Keratinocyte (primary cell): Measurements from ENCODE around the gene CA9. TPM values are rescaled to one million over a fixed set of nuclear protein-coding genes. Genes with fewer than 3 reads are reported as not detected.

Experiments
- DNase-seq: peaks from one replicate; pipeline ENCODE4 v3.0.0-alpha.2; 2011; ENCODE audit warnings: low read depth, missing footprints, low spot score
- FAIRE-seq: peaks from 2 replicates; lab custom pipeline; 2011; peaks lifted over from hg19 to GRCh38; lab: Jason Lieb, UNC
- H2AFZ ChIP-seq: 2 replicates; pipeline ENCODE4 v1.6.0; 2012; ENCODE audit warnings: low read length, control low read depth, inconsistent platforms; ENCODE audit not compliant: control insufficient read depth
- H3K27ac ChIP-seq: 2 replicates; pipeline ENCODE4 v1.5.1; 2011; ENCODE audit warnings: low read length; ENCODE audit not compliant: control insufficient read depth, insufficient read depth
- H3K27me3 ChIP-seq: 3 replicates; pipeline ENCODE4 v1.6.0; 2011; ENCODE audit warnings: low read length; ENCODE audit not compliant: control insufficient read depth, insufficient read depth; ENCODE audit errors: extremely low read depth
- H3K36me3 ChIP-seq, 2 experiments: 2 replicates in 1 of 2; 3 replicates in 1 of 2; pipeline ENCODE4 v1.5.1; 2011; ENCODE audit warnings: low read length in 2 of 2, mild to moderate bottlenecking in 1 of 2; ENCODE audit not compliant: control insufficient read depth in 2 of 2, insufficient read depth in 2 of 2; ENCODE audit errors: extremely low read depth in 1 of 2
- H3K4me1 ChIP-seq: 3 replicates; pipeline ENCODE4 v1.5.1; 2011; ENCODE audit warnings: low read length; ENCODE audit not compliant: control insufficient read depth, insufficient read depth; ENCODE audit errors: extremely low read depth
- H3K4me2 ChIP-seq: 3 replicates; pipeline ENCODE4 v1.6.0; 2011; ENCODE audit warnings: low read depth, low read length; ENCODE audit not compliant: control insufficient read depth, insufficient read depth; ENCODE audit errors: extremely low read depth
- H3K4me3 ChIP-seq, 3 experiments: fragments of 200-600 bp in 1 of 3; sonication (generic) in 1 of 3; 2 replicates in 2 of 3; 3 replicates in 1 of 3; pipeline ENCODE4 v1.5.1; 2011 to 2016; ENCODE audit warnings: low read length in 3 of 3, mild to moderate bottlenecking in 3 of 3, control low read depth in 2 of 3, inconsistent platforms in 1 of 3, low read depth in 1 of 3, mixed read lengths in 1 of 3, mixed run types in 1 of 3, moderate library complexity in 1 of 3; ENCODE audit not compliant: control insufficient read depth in 2 of 3, insufficient read depth in 2 of 3; ENCODE audit errors: extremely low read depth in 1 of 3
- H3K79me2 ChIP-seq: 2 replicates; pipeline ENCODE4 v1.6.0; 2012; ENCODE audit warnings: low read length; ENCODE audit not compliant: control insufficient read depth, insufficient read depth
- H3K9ac ChIP-seq: 3 replicates; pipeline ENCODE4 v1.6.0; 2011; ENCODE audit warnings: low read length; ENCODE audit not compliant: control insufficient read depth, insufficient read depth; ENCODE audit errors: extremely low read depth
- H3K9me1 ChIP-seq: 3 replicates; pipeline ENCODE4 v1.6.0; 2011; ENCODE audit warnings: low read length; ENCODE audit not compliant: control insufficient read depth, insufficient read depth; ENCODE audit errors: extremely low read depth
- H3K9me3 ChIP-seq: 2 replicates; pipeline ENCODE4 v1.5.1; 2012; ENCODE audit warnings: low read depth, low read length; ENCODE audit not compliant: control insufficient read depth
- H4K20me1 ChIP-seq: 3 replicates; pipeline ENCODE4 v1.6.0; 2011; ENCODE audit warnings: low read length; ENCODE audit not compliant: control insufficient read depth, insufficient read depth; ENCODE audit errors: extremely low read depth
- EZH2 ChIP-seq: IDR thresholded peaks from one replicate; pipeline ENCODE4 v1.6.1; 2012; ENCODE audit warnings: inconsistent platforms, mild to moderate bottlenecking, low read length, moderate library complexity
- dilution Hi-C: fragments of 300-500 bp; cut with MboI; formaldehyde crosslinking; loops from one replicate; pipeline ENCODE4 v1.7.0; 2020; ENCODE audit warnings: low sequenced_read_pairs; ENCODE audit not compliant: extremely low pct_ligation_motif_present
- polyA plus RNA-seq, 5 experiments: library from polyadenylated mRNA; depleted of rRNA in 3 of 5; stranded (reverse) in 3 of 5; stranded (forward) in 1 of 5; unstranded in 1 of 5; fragments of >200 nt; gene quantifications; 1 replicate in 1 of 5; 2 replicates in 3 of 5; 3 replicates in 1 of 5; pipeline versions ENCODE4 v1.2.1 to v1.2.3, GENCODE V29; 2011 to 2012; ENCODE audit warnings: missing spikeins in 2 of 5, low read depth in 1 of 5, low replicate concordance in 1 of 5
- TF ChIP-seq, protein P1 (sequence below), 3 experiments: IDR thresholded peaks in 1 of 3; conservative IDR thresholded peaks in 1 of 3; optimal IDR thresholded peaks in 1 of 3; 2 replicates in 2 of 3; 3 replicates in 1 of 3; pipeline versions ENCODE3 to v1.5.1; 2011; ENCODE audit warnings: low read length in 3 of 3, mild to moderate bottlenecking in 3 of 3, moderate library complexity in 2 of 3, control low read depth in 1 of 3, inconsistent platforms in 1 of 3; ENCODE audit not compliant: insufficient read depth in 2 of 3; ENCODE audit errors: extremely low read depth in 1 of 3

Gene CA9
- polyA plus RNA-seq, 1 donor (not counting 4 experiments of a cell fraction or from before 2014, with no cell fraction given), result 7.2 TPM

DNA sequence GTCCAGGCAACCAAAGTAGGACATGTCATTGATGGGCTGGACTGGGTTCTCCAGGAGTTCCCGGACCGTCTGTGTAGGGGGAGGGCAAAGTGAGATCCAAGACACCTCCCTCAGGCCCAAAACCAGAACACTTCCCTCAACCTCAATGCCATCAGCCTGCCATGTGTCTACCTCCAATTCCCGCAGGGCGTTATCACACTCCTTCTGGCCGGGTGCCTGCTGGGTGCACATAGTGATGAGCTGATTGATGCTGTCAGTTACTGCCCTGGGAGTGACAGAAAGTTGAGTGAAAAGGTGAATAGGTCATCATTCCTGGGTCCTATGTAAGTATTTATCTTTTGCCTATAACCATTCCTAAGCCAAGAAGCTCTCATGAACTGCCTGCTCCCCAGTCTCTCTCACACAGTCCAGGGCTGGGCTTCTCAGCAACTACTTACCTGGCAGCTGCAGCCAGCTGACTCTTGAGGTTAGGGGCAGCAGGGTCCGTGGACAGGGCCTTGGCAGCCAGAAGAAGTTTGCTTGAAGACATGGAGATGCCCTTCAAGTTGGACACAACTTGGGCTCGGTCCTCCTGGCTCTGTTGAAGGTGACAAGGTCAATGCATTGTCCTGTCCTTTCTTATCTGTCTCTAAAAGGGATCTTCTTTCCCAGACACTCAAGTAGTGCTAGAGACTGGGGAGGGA, 37.2 kb downstream of the CA9 start:
- DNase-seq (no peak), FAIRE-seq (no peak)
- H3K36me3 ChIP-seq, result peaks cover 60 to 79% of the 10 kb centered on the region in 2 experiments
- no peaks in the 10 kb centered on the region for H3K79me2 ChIP-seq
- no peak overlapping the region for H3K4me2 ChIP-seq
- no peak overlapping the region for H2AFZ ChIP-seq
- H3K4me1 ChIP-seq, result no peaks in the 10 kb centered on the region
- no peaks in the 10 kb centered on the region for H3K27me3 ChIP-seq
- no peaks in the 10 kb centered on the region for H3K9me3 ChIP-seq
- dilution Hi-C loops, result no loop called here
- H3K27ac ChIP-seq, result no peak overlapping the region
- peaks cover 3% of the 10 kb centered on the region for H4K20me1 ChIP-seq
- no peak overlapping the region for H3K9ac ChIP-seq
- no peaks in the 10 kb centered on the region for H3K9me1 ChIP-seq
- TF ChIP-seq EZH2, result no peak
- TF ChIP-seq, protein P1, sequence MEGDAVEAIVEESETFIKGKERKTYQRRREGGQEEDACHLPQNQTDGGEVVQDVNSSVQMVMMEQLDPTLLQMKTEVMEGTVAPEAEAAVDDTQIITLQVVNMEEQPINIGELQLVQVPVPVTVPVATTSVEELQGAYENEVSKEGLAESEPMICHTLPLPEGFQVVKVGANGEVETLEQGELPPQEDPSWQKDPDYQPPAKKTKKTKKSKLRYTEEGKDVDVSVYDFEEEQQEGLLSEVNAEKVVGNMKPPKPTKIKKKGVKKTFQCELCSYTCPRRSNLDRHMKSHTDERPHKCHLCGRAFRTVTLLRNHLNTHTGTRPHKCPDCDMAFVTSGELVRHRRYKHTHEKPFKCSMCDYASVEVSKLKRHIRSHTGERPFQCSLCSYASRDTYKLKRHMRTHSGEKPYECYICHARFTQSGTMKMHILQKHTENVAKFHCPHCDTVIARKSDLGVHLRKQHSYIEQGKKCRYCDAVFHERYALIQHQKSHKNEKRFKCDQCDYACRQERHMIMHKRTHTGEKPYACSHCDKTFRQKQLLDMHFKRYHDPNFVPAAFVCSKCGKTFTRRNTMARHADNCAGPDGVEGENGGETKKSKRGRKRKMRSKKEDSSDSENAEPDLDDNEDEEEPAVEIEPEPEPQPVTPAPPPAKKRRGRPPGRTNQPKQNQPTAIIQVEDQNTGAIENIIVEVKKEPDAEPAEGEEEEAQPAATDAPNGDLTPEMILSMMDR (optimal IDR thresholded peaks at IDR 0.05 in 1 of 3, IDR thresholded peaks at IDR 0.05 in 1 of 3, conservative IDR thresholded peaks at IDR 0.05 in 1 of 3; ENCODE audit: extremely low read depth in 1 of 3, insufficient read depth in 2 of 3, low read length in 3 of 3), result no peak
- H3K4me3 ChIP-seq, result no peak overlapping the region

DNA sequence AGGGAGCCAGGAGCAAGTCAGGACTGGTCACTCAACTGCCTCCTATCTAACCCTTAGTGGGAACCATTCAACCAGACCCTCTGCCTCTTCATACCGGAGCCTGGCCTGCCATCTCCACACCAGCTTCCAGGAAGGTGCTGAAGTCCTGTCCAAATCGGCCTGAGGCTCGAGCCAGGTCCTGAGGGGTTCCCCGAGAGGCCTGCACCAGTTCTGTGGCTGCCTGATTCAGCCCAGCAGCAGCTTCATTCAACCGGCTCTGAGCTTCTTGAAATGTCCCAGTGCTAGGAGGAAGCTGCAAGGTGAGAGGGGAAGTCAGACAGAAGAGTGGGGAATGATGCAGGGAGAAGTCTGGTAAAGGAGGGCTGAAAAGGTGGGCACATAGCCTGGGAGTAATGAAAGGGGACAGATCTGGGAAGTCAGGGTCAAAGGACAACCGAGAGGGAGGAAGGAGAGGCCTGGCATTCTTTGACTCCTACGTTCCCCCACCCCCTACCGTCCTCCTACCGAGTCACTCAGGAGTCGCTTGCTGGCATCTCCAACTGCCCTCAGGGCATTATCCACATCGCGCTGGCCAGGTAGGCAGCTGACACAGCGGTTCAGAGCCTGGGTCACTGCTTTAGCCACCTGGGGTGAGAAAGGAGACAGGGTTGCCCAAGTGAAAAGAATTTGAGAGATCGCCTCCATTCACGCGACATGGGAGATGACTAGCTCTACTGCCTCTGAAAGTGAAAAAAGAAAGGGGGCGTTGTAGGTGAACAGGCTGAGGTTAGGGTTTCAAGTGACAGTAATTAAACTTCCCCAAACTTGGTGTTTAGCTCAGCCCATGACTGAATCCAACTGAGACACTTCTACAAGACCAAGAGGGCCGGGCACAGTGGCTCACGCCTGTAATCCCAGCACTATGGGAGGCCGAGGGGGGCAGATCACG, 38.0 kb downstream of the CA9 start:
- no peak overlapping the region for H2AFZ ChIP-seq
- H3K9me3 ChIP-seq, result no peaks in the 10 kb centered on the region
- no peak overlapping the region for H3K27ac ChIP-seq
- DNase-seq (no peak), FAIRE-seq (no peak)
- H3K4me1 ChIP-seq, result no peaks in the 10 kb centered on the region
- H3K9ac ChIP-seq, result no peak overlapping the region
- no peaks in the 10 kb centered on the region for H3K9me1 ChIP-seq
- peaks cover 3% of the 10 kb centered on the region for H4K20me1 ChIP-seq
- dilution Hi-C loops, result no loop called here
- H3K36me3 ChIP-seq, result peaks cover 60 to 78% of the 10 kb centered on the region in 2 experiments
- H3K79me2 ChIP-seq, result no peaks in the 10 kb centered on the region
- TF ChIP-seq, protein P1 (optimal IDR thresholded peaks at IDR 0.05 in 1 of 3, IDR thresholded peaks at IDR 0.05 in 1 of 3, conservative IDR thresholded peaks at IDR 0.05 in 1 of 3; ENCODE audit: extremely low read depth in 1 of 3, insufficient read depth in 2 of 3, low read length in 3 of 3), result no peak
- no peak for TF ChIP-seq EZH2
- no peak overlapping the region for H3K4me3 ChIP-seq
- H3K27me3 ChIP-seq, result no peaks in the 10 kb centered on the region
- no peak overlapping the region for H3K4me2 ChIP-seq
